Measurements from ENCODE around the gene CDH4. TPM values are rescaled to one million over a fixed set of nuclear protein-coding genes. Genes with fewer than 3 reads are reported as not detected.
"Not testable (repeated sequence)": the region's sequence is repeated elsewhere in the genome, so short reads cannot be mapped to it uniquely, and the experiment has no call there.

The CDH4 gene
- total RNA-seq, 1 donor from 2014 or later, result 39.7 TPM

DNA sequence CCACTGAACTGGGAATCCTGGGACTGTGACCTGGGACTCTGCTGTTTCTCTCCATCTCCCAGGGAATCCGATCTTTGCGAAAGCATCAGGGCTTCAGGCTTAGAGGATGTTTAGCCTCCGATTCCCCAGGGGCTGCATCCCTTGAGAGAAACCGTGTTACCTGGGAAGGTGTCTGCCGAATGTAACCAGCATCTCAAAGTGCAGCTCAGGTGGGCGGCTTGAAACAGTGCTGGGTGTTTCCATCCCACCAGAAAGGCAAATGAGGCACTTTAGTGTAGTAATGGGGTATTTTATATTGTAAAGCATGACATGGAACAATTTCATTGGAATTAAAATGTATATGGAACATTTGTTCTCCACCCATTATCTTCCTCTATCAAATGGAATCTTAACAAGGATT is 15.2 kb downstream of the CDH4 start:
- Histone ChIP-seq H3K4me3 (ENCODE audit: low read depth, low read length) (no peak overlapping the region), H3K36me3 (ENCODE audit: control insufficient read depth, insufficient read depth, low read length) (no peaks in the 10 kb centered on the region), H3K27me3 (ENCODE audit: control insufficient read depth, insufficient read depth, low read length) (no peaks in the 10 kb centered on the region)
- TF ChIP-seq, protein P1, sequence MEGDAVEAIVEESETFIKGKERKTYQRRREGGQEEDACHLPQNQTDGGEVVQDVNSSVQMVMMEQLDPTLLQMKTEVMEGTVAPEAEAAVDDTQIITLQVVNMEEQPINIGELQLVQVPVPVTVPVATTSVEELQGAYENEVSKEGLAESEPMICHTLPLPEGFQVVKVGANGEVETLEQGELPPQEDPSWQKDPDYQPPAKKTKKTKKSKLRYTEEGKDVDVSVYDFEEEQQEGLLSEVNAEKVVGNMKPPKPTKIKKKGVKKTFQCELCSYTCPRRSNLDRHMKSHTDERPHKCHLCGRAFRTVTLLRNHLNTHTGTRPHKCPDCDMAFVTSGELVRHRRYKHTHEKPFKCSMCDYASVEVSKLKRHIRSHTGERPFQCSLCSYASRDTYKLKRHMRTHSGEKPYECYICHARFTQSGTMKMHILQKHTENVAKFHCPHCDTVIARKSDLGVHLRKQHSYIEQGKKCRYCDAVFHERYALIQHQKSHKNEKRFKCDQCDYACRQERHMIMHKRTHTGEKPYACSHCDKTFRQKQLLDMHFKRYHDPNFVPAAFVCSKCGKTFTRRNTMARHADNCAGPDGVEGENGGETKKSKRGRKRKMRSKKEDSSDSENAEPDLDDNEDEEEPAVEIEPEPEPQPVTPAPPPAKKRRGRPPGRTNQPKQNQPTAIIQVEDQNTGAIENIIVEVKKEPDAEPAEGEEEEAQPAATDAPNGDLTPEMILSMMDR (IDR thresholded peaks at IDR 0.05; ENCODE audit: insufficient read depth, low read length, poor library complexity, severe bottlenecking), result no peak
- no peak for DNase-seq (ENCODE audit: low read depth)

DNA sequence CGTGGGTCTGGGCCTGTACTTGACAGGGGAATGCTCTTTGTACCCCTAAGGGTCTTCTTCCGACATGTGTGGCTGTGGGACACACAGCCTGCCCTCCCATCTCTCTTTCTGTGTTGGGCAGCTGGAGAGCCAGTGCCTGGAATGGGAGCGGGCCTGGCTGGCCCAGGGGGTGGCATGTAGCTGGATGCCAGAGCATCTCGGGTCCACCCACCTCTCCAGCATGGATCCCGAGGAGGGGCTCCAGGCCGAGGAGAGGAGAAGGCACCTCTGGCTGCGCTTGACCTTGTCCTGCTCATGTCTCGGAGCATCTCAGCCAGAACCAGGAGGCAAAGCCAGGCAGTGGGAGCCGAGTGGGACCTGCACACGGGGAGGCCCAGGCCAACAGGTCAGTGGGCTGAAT is 16.0 kb downstream of the CDH4 start:
- Histone ChIP-seq H3K27me3 (ENCODE audit: control insufficient read depth, insufficient read depth, low read length) (no peaks in the 10 kb centered on the region), H3K4me3 (ENCODE audit: low read depth, low read length) (no peak overlapping the region), H3K36me3 (ENCODE audit: control insufficient read depth, insufficient read depth, low read length) (no peaks in the 10 kb centered on the region)
- DNase-seq (ENCODE audit: low read depth), result no peak
- TF ChIP-seq, protein P1 (IDR thresholded peaks at IDR 0.05; ENCODE audit: insufficient read depth, low read length, poor library complexity, severe bottlenecking), result no peak

DNA sequence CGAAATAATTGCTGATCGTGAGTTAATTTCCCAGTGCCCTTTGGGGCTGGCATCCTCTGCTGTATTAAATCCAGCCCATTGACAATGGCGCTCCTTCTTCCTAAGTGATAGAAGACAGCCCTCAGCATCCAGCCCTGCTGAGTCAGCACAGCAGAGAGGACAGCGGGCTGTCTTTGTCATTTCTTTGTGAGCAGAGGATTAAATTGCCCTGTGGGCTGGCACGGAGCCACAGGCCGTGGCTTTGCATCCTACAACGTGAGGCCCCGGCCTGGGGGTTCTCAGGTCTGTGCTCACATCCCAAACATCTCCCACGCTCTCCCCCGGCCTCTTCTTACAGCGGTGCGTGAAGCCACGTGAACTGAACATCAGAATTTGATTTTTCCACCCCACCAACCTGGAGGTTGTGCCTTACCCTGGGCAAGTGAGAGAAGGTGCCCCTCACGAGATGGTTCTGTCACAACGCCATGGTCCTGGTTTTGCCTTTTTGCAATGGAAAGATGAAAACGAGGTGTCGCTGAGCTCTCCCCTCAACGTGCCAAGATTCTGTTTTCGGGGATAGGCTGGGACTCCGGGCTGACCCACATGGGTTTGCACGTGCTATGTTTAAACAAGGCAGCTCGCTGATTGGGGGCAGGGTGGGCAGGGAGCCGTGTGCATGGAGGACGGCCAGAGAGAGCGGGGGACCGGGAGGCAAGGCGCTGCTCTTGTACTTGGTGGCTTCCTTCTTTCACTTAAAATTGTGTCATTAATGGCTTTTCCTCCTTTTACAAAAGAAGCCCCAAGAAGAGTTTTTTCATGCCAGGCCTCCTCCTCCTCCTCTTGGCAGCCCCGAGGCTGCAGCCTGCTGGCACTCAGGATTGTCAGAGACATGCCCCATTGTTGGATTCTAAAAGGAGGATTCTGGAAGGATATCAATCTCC is 19.5 kb downstream of the CDH4 start:
- Histone ChIP-seq H3K36me3 (ENCODE audit: control insufficient read depth, insufficient read depth, low read length) (no peaks in the 10 kb centered on the region), H3K4me3 (ENCODE audit: low read depth, low read length) (no peak overlapping the region), H3K27me3 (ENCODE audit: control insufficient read depth, insufficient read depth, low read length) (no peaks in the 10 kb centered on the region)
- TF ChIP-seq, protein P1 (IDR thresholded peaks at IDR 0.05; ENCODE audit: insufficient read depth, low read length, poor library complexity, severe bottlenecking), result no peak
- no peak for DNase-seq (ENCODE audit: low read depth)

DNA sequence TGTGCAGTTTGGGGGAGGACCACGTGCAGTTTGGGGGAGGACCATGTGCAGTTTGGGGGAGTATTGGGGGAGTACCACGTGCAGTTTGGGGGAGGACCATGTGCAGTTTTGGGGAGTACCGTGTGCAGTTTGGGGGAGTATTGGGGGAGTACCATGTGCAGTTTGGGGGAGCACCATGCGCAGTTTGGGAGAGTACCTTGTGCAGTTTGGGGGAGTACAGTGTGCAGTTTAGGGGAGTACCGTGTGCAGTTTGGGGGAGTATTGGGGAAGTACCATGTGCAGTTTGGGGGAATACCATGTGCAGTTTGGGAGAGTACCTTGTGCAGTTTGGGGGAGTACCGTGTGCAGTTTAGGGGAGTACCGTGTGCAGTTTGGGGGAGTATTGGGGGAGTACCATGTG is 21.0 kb downstream of the CDH4 start:
- H3K4me3 ChIP-seq (ENCODE audit: low read depth, low read length); H3K27me3 ChIP-seq (ENCODE audit: control insufficient read depth, insufficient read depth, low read length); H3K36me3 ChIP-seq (ENCODE audit: control insufficient read depth, insufficient read depth, low read length); DNase-seq (ENCODE audit: low read depth): not testable (repeated sequence)

DNA sequence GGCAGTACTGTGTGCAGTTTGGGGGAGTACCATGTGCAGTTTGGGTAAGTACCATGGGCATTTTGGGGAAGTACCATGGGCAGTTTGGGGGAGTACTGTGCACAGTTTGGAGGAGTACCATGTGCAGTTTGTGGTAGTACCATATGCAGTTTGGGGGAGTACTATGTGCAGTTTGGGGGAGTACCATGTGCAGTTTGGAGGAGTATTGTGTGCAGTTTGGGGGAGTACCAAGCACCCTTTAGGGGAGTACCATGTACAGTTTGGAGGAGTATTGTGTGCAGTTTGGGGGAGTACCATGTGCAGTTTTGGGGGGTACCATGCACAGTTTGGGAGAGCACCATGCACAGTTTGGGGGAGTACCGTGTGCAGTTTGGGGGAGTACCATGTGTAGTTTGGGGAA is 21.6 kb downstream of the CDH4 start:
- not testable (repeated sequence) for H3K27me3 ChIP-seq (ENCODE audit: control insufficient read depth, insufficient read depth, low read length); DNase-seq (ENCODE audit: low read depth); H3K4me3 ChIP-seq (ENCODE audit: low read depth, low read length); H3K36me3 ChIP-seq (ENCODE audit: control insufficient read depth, insufficient read depth, low read length)

DNA sequence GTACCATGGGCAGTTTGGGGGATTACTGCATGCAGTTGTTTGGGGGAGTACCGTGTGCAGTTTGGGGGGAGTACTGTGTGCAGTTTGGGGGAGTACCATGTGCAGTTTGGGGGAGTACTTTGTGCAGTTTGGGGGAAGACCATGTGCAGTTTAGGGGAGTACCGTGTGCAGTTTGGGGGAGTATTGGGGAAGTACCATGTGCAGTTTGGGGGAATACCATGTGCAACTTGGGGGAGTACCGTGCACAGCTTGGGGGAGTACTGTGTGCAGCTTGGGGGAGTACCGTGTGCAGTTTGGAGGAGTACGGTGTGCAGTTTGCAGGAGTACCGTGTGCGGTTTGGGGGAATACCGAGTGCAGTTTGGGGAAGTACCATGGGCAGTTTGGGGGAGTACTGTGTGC is 22.3 kb downstream of the CDH4 start:
- no peak for DNase-seq (ENCODE audit: low read depth)
- TF ChIP-seq, protein P1 (IDR thresholded peaks at IDR 0.05; ENCODE audit: insufficient read depth, low read length, poor library complexity, severe bottlenecking), result no peak
- H3K27me3 ChIP-seq (ENCODE audit: control insufficient read depth, insufficient read depth, low read length), result no peaks in the 10 kb centered on the region
- H3K36me3 ChIP-seq (ENCODE audit: control insufficient read depth, insufficient read depth, low read length), result no peaks in the 10 kb centered on the region
- no peak overlapping the region for H3K4me3 ChIP-seq (ENCODE audit: low read depth, low read length)

DNA sequence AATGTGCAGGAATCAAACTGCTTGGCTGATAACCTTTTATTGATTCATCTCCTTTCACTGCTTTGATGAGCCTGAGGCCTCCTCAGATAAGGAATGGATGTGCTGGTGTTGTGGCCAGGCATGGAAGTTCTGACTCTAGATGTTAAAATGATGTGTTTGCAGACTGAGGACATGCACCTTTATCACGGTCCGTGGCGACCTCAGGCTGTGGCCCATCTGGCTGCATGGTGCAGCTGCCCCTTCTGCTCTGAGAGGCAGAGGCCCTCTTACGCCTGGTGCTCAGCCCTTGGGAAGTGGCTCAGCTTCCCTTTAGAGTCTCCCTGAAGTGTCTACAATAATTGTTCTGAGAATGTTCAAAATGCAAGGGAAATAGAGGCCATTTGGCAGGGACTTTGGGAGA is 26.2 kb downstream of the CDH4 start:
- no peak for DNase-seq (ENCODE audit: low read depth)
- Histone ChIP-seq H3K27me3 (ENCODE audit: control insufficient read depth, insufficient read depth, low read length) (no peaks in the 10 kb centered on the region), H3K4me3 (ENCODE audit: low read depth, low read length) (no peak overlapping the region), H3K36me3 (ENCODE audit: control insufficient read depth, insufficient read depth, low read length) (no peaks in the 10 kb centered on the region)
- TF ChIP-seq, protein P1 (IDR thresholded peaks at IDR 0.05; ENCODE audit: insufficient read depth, low read length, poor library complexity, severe bottlenecking), result no peak
